Adipose tissue (tissue), 3 donors: Measurements from ENCODE around the gene DPH6. TPM values are rescaled to one million over a fixed set of nuclear protein-coding genes. Genes with fewer than 3 reads are reported as not detected.
"Not testable (repeated sequence)": the region's sequence is repeated elsewhere in the genome, so short reads cannot be mapped to it uniquely, and the experiment has no call there.

ENCODE experiments used
- H3K27ac ChIP-seq: one replicate; pipeline ENCODE4 v1.5.1; 2013; ENCODE audit warnings: low read depth, low read length
- WGBS, 3 donors: extraction: QIAGEN DNeasy Blood & Tissue Kit; methylation state at CpG; one replicate each; pipeline ENCODE4 v1.1.7; 2013; 5-methylcytosine and 5-hydroxymethylcytosine counted together
- polyA plus RNA-seq, 3 donors: library from polyadenylated mRNA; stranded (reverse); fragments of 200-250 nt; gene quantifications; one replicate each; pipeline ENCODE4 v1.2.3, GENCODE V29; 2013
- donor health status: healthy with polysubstance abuse.
- donor health status: Bipolar disorder and iron deficiency.
- donor health status: healthy.

DPH6 gene
- polyA plus RNA-seq, 3 donors = 7.7 to 10.0 (median 8.8) TPM

GRCh38 chr15:35393398-35393797, 152.6 kb downstream of the DPH6 start:
- no peak overlapping the region for H3K27ac ChIP-seq
- WGBS, 3 donors = 77 to 92% (median 87%) methylated on average over 2 of the region's 2 CpGs

GRCh38 chr15:35391408-35391984, 154.5 kb downstream of the DPH6 start:
- H3K27ac ChIP-seq = not testable (repeated sequence)
- WGBS, 3 donors = 94 to 96% (median 96%) methylated on average over 18 of the region's 18 CpGs

- 94 to 100% (median 97%) methylated on average over 2 of the region's 2 CpGs for WGBS, 3 donors
- no peak overlapping the region for H3K27ac ChIP-seq
These were observed 162.5 kb downstream of the DPH6 start for GRCh38 chr15:35383506-35383905.

GRCh38 chr15:35381328-35381727, 164.6 kb downstream of the DPH6 start:
- no peak overlapping the region for H3K27ac ChIP-seq
- WGBS, 3 donors = 33 to 58% (median 55%) methylated on average over 3 of the region's 3 CpGs

- H3K27ac ChIP-seq = no peak overlapping the region
- WGBS, 3 donors = 42 to 96% (median 93%) methylated on average over 1 of the region's 1 CpG
These were observed 166.0 kb downstream of the DPH6 start for GRCh38 chr15:35379972-35380371.

GRCh38 chr15:35378454-35378853, 167.5 kb downstream of the DPH6 start:
- not testable (repeated sequence) for H3K27ac ChIP-seq
- WGBS, 3 donors = 97 to 100% (median 98%) methylated on average over 1 of the region's 1 CpG

GRCh38 chr15:35376707-35377106, 169.3 kb downstream of the DPH6 start:
- H3K27ac ChIP-seq = no peak overlapping the region

GRCh38 chr15:35374661-35375060, 171.3 kb downstream of the DPH6 start:
- no peak overlapping the region for H3K27ac ChIP-seq

- no peak overlapping the region for H3K27ac ChIP-seq
These were observed 183.7 kb downstream of the DPH6 start for GRCh38 chr15:35362195-35362829.

- H3K27ac ChIP-seq = no peak overlapping the region
- 97 to 100% (median 99%) methylated on average over 5 of the region's 5 CpGs for WGBS, 3 donors
These were observed 187.1 kb downstream of the DPH6 start for GRCh38 chr15:35358824-35359223.

GRCh38 chr15:35351059-35351458, 194.9 kb downstream of the DPH6 start:
- no peak overlapping the region for H3K27ac ChIP-seq

- no peak overlapping the region for H3K27ac ChIP-seq
- WGBS, 3 donors = 92 to 97% (median 96%) methylated on average over 3 of the region's 3 CpGs
These were observed 196.0 kb downstream of the DPH6 start for GRCh38 chr15:35349916-35350315.

- no peak overlapping the region for H3K27ac ChIP-seq
- 69 to 88% (median 83%) methylated on average over 3 of the region's 3 CpGs for WGBS, 3 donors
These were observed 215.0 kb downstream of the DPH6 start for GRCh38 chr15:35330916-35331315.

- WGBS, 3 donors = 81 to 89% (median 82%) methylated on average over 6 of the region's 6 CpGs
- H3K27ac ChIP-seq = no peak overlapping the region
These were observed 215.8 kb downstream of the DPH6 start for GRCh38 chr15:35330048-35330695.

GRCh38 chr15:35329521-35329961, 216.4 kb downstream of the DPH6 start:
- H3K27ac ChIP-seq = no peak overlapping the region
- WGBS, 3 donors = 54 to 83% (median 62%) methylated on average over 1 of the region's 1 CpG

- WGBS, 3 donors = 90 to 92% (median 91%) methylated on average over 4 of the region's 4 CpGs
These were observed 217.1 kb downstream of the DPH6 start for GRCh38 chr15:35328836-35329235.

GRCh38 chr15:35327789-35328188, 218.2 kb downstream of the DPH6 start:
- no peak overlapping the region for H3K27ac ChIP-seq
- WGBS, 3 donors = 92 to 95% (median 94%) methylated on average over 2 of the region's 2 CpGs

More at GRCh38 chr15:35328836-35329235, 217.1 kb downstream of the DPH6 start:
- H3K27ac ChIP-seq = not testable (repeated sequence)

- H3K27ac ChIP-seq = no peak overlapping the region
- WGBS, 3 donors = 81 to 89% (median 82%) methylated on average over 3 of the region's 3 CpGs
These were observed 220.5 kb downstream of the DPH6 start for GRCh38 chr15:35325374-35325941.

- H3K27ac ChIP-seq = no peak overlapping the region
These were observed 222.8 kb downstream of the DPH6 start for GRCh38 chr15:35323141-35323540.

- no peak overlapping the region for H3K27ac ChIP-seq
- 90 to 95% (median 92%) methylated on average over 2 of the region's 2 CpGs for WGBS, 3 donors
These were observed 224.0 kb downstream of the DPH6 start for GRCh38 chr15:35321926-35322325.
